ENCODE data around the gene ANXA2.

ANXA2 gene

GRCh38 chr15:60386615-60387014 is 11.2 kb downstream of the ANXA2 start:
- no peak for DNase-seq

DNA sequence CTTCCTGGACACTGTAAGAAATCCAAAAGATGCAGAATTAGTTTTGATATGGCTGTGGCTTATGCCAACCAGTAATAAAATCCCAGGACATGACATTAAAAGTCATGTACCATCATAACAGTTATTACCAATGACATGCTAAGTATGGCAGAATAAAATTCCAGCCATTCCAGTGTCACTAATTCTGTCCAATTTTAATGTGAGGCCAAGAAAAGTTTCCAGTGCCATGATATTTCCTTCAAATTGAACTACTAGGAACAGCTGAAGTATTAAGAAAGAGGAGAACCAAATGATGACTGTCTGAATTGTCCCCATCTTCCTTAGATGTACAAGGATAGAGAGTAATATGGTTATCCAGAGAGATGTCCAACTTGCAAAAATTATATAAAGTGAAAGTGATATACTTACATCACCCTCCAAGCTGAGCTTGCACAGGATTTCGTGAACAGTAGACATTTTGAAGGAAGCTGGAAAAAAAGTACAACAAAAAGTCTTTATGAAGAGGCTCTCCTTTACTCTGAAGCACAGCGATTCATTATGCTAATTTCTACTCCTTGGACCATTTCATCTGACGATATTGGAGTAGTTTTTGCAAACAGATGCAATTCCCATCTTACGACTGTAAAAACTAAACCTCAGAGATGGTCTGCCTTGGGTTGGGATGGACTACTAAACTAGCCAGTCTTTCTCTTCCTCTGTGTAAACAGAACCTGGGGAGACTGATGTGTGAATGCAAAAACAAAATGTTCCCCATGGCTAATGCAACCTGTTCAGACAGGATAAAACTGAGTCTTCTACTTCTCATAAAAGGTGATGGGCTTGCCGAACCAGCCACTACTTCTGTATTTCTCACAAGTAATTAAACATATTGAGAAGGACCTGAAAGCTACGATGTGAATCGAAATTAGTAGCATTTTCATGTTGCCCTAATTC is 11.9 kb downstream of the ANXA2 start:
- DNase-seq = no peak

GRCh38 chr15:60384526-60385126 is 13.2 kb downstream of the ANXA2 start:
- no peak for DNase-seq

- no peak for DNase-seq
Observed at GRCh38 chr15:60384053-60384452, 13.7 kb downstream of the ANXA2 start.

- no peak for DNase-seq
Observed at GRCh38 chr15:60382773-60383674, 14.8 kb downstream of the ANXA2 start.

DNA sequence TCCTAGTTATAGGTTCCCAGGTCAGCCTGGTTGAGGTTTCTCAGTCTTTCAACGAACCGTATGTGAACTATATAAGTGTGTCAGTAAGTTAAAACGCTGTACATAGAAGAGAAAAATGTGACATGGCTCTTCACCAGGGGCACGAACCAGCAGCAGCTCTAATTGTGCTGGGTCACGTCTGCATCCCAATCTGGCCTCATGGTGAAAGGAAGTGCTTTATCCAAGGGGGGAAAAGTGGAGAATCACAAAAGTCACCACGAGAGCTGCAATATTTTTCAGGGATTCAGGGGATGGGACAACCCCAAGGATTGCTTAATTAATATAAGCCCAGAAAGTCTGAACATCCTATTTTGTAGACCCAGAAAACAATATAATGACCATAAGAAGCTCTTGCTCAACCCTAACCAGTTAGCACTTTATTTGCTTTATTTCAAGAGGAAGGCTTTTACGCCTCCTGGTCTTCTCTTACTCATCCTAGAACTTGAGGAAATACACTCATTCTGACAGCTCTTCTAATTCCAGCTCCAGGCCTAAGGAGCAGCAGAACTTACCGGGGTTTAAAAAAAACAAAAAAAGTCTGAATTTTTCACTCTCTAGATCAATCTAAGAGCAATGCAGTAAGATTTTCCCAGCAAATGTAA is 16.5 kb downstream of the ANXA2 start:
- no peak for DNase-seq

- no peak for DNase-seq
Observed at GRCh38 chr15:60379525-60380274, 18.1 kb downstream of the ANXA2 start.

DNA sequence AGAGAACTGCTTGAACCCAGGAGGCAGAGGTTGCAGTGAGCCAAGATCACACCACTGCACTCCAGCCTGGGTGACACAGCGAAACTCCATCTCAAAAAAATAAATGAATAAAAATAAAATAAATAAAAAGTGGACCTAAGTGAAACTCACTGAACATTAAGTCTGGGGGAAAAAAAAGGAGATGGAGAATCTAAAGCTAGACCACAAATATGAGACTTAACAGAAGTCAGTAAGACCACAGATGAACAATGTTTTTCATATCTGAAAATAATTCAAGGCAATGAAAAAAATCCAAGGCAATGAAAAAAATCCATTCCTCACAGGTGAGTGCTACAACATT is 18.6 kb downstream of the ANXA2 start:
- no peak for DNase-seq

DNA sequence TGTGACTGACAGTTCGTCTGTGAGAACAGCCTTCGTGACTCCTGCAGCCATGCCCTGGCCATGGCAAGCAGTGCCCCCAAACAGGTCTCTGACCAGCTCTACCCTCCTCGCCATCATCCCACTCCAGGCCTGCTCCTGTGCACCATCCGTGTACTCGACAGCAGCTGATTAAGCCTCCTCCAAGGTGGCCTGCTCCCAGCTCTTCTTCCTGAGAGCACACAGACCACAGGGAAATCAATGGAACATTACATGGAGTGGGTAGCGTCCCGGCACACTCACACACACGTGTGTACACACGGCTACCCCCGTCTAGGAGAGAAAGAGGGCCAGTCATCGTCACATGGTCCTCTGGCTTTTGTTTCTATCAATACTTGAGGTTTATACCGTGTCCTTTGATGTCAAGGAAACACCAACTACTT is 21.1 kb downstream of the ANXA2 start:
- no peak for DNase-seq

- DNase-seq = no peak
Observed at GRCh38 chr15:60375306-60375705, 22.5 kb downstream of the ANXA2 start.

GRCh38 chr15:60374628-60375081 is 23.1 kb downstream of the ANXA2 start:
- peak; percentile 51 for DNase-seq

DNA sequence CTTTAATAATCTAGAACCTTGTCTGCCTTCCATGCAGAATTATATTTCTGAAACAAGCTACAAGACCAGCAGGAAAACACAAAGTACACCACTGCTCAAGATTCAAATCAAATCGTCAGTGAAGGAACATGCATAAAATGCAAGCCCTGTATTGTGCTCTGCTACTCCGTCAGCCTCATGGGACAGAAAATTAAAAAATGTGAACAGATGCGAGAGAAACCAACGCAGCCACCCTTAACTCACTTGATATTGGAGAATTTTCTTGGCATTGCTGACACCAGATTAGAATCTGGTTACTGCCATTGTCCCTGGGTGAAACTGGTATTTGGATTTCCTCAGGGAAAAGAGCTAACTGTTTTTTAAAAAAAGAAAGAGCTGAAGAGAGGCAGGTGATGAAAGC is 23.6 kb downstream of the ANXA2 start:
- no peak for DNase-seq

GRCh38 chr15:60373745-60374144 is 24.0 kb downstream of the ANXA2 start:
- DNase-seq = no peak

DNA sequence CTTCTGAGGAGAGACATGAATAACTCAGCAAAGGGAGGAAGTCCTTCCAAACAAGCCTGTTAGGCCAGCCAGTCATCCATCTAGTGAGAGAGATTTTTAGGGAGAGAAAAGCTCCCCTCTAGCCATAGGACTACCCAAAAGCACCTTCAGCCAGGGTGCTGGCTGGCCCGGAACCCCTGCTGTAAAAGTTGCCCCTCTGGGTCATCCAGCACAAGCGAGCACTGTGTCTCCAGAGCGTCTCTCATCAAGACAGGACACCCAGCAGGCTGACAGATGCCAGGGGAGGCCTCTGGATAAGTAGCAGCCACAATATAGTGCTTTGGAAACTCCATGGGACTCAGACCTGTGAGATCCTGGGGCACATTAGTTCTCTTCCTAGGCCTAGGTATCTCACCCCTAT is 24.5 kb downstream of the ANXA2 start:
- no peak for DNase-seq

DNA sequence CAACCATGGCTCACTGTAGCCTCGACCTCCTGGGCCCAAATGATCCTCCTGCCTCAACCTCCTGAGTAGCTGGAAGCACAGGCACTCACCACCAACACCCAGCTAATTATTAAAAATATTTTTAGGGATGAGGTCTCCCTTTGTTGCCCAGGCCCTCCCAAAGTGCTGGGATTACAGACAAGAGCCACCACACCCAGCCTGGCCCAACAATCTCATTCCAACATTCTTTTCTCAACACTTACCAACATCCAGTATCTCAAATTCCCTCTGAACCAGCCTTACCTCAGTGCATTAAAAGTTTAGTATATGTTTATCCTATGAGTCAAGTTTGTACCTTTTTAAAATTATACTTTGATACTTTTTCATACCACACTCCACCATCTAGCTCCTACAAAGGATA is 25.0 kb downstream of the ANXA2 start:
- DNase-seq = no peak

DNA sequence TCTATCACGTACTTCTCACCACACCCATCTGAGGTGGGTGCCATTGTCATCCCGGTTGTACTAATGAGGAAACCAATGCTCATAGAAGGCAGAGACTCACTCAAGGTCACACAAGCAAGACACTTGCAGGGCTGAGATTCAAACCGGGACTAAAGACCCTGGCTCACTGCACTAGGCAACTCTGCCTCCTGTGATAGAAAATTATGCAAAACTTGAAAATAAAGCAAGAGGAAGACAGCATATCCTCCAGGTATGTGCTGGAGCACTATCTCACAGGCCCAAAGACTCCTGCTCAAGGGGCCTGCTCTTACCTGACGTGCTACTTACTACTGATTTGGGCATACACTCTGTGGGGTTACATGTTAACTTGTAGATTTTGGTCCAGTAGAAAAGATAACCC is 25.6 kb downstream of the ANXA2 start:
- no peak for DNase-seq

- DNase-seq = no peak
Observed at GRCh38 chr15:60371175-60372051, 26.4 kb downstream of the ANXA2 start.

- no peak for DNase-seq
Observed at GRCh38 chr15:60370869-60371136, 27.0 kb downstream of the ANXA2 start.

GRCh38 chr15:60370105-60370868 is 27.5 kb downstream of the ANXA2 start:
- DNase-seq = no peak

DNA sequence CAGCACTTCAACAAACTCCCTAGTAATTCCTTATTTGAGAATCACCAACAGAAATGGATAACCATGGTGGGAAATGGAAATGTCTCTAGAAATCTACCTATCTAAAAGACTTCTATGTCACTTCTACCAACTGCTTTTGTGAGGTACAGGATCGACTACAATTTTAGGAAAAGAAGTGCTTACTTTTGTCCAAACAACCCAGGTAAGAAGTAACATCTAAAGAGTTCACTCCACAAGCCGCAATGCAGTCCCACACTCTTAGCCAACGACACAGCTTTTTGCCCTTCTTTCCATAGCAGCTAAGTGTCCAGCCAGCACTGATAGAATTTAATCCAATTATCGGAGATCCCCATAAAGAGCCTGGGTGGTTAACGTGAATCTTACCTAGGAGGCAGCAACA is 28.1 kb downstream of the ANXA2 start:
- no peak for DNase-seq

- DNase-seq = no peak
Observed at GRCh38 chr15:60364612-60364924, 33.2 kb downstream of the ANXA2 start.
